T-helper 2 cell (primary cell): ENCODE results near the gene RABL3.
A peak's percentile ranks its signal among the peaks of the same experiment; 100 is the strongest.
"Not testable (repeated sequence)": the region's sequence is repeated elsewhere in the genome, so short reads cannot be mapped to it uniquely, and the experiment has no call there.

Experiments
- DNase-seq, 5 experiments: peaks; one replicate each; pipeline versions ENCODE4 v3.0.0 to v3.0.0-alpha.2; 2012 to 2022

RABL3 gene

DNA sequence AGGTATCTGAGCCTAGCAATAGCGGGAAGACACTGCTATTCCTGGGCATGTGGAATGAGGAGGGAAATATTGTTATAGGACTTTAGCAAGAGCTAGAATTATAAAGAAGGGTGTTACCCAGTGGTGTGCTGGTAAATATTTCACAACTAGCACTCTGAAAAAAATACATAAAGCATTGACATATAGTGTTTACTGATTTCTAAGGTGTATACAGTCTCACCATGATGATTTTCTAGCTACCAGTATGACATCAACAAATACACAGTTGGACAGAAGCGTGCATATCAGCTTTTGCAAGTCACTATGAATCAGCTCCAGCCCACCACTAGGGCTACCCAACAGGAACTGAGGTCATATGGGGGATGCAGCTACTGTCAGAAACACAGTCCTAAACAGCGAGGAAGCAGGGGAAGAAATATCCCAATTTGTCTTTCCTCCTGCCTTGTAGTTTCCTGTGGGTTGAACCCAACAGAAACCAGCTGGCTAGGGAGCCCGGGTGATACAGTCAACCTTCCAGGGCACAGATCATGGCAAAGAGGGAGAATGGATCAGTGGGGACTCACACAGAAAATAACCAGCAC, 99.9 kb downstream of the RABL3 start:
- peak in 1 of 5 experiments; percentile 3 for DNase-seq

DNA sequence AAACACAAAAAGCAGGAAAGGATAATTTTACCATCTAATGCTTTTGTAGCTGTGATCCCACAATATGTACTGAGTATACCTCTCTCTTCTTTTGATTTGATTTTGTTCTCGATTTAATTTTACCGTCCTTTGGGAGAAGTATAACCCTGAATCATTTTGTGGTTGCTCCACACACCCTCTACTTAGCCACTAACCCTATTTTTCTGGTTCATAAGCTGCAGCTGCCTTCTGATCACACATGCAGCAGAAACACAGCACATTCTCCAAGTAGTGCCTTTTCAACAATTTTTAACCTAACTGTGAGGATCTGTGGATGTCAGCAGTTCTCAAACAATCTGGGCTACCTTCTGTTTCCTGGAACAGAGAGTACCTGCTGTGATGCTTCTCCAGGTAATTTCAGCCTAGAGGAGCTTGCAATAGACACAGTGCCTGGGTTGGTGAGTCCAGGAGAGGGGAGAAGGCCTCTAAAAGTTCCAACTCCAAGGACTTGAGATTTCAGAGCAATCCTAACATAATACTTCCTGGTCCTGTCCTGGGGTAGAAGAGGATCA, 100.5 kb downstream of the RABL3 start:
- DNase-seq: no peak

DNA sequence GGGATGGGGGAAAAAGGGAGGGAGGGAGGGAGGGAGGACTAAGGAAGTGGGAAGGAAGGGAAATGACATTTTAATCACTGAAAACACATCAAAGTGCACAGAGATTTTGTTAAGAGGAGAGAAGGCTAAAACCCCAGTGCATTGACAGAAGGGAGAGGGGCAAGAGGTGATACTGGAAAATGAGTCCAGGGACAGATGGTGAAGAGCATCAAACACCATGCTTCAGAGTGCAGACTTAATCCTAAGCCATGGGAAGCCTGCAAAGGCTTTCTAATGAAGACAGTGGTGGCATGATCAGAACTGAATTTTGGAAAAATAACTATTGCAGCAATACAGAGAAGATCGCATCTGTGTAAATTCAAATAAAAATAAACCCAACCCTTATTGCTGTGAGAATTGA, 102.1 kb downstream of the RABL3 start:
- DNase-seq: no peak

DNA sequence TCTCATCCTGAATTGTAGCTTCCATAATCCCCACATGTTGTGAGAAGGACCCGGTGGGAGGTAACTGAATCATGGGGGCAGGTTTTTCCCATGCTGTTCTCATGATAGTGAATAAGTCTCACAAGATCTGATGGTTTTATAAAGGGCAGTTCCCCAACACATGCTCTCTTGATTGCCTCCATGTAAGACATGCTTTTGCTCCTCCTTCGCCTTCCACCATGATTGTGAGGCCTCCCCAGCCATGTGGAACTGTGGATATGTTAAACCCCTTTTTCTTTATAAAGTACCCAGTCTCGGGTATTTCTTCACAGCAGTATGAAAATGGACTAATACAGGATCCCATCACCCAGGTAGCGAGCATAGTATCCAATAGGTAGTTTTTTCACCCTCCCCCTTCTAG, 103.5 kb downstream of the RABL3 start:
- not testable (repeated sequence) for DNase-seq

GRCh38 chr3:120637851-120638559, 104.3 kb downstream of the RABL3 start:
- no peak for DNase-seq

DNA sequence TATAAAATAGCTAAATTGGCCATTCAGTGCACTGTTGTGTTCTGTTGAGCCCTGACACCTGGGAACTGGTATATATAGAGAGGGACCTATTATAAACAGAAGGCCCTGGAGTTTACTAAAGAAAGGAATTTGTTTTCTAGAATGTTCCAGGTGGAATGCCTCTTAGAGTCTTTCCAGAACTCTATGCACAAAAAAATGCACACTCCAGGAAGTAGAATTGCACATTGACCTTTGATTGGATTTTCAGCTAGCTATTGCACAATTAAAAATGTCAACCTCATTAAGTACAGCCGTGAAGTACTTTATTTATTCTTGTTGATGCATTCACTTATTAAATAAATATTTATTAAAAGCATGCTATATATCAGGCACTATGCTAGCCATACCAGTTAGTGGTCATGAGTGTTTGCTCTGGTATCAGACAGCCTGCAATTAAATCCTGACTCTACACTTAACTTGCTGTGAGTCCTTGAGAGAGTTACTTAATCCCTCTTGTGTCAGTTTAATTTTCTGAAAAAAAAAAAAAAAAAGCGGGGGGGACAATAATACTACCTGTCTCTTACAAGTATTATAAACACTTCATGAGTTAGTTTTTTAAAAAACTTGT, 105.4 kb downstream of the RABL3 start:
- DNase-seq: no peak
